T follicular helper cell (primary cell): ENCODE data around the gene KCNE3.

Experiments
- DNase-seq: peaks from one replicate; pipeline ENCODE4 v3.0.0-alpha.2; 2020; ENCODE audit warnings: low read depth
- total RNA-seq, 2 experiments: gene quantifications; one replicate each; lab custom pipeline; 2026; lab: John Stamatoyannopoulos, UW

The KCNE3 gene, protein sequence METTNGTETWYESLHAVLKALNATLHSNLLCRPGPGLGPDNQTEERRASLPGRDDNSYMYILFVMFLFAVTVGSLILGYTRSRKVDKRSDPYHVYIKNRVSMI
- total RNA-seq, result 0 reads per million in 2 experiments

DNA sequence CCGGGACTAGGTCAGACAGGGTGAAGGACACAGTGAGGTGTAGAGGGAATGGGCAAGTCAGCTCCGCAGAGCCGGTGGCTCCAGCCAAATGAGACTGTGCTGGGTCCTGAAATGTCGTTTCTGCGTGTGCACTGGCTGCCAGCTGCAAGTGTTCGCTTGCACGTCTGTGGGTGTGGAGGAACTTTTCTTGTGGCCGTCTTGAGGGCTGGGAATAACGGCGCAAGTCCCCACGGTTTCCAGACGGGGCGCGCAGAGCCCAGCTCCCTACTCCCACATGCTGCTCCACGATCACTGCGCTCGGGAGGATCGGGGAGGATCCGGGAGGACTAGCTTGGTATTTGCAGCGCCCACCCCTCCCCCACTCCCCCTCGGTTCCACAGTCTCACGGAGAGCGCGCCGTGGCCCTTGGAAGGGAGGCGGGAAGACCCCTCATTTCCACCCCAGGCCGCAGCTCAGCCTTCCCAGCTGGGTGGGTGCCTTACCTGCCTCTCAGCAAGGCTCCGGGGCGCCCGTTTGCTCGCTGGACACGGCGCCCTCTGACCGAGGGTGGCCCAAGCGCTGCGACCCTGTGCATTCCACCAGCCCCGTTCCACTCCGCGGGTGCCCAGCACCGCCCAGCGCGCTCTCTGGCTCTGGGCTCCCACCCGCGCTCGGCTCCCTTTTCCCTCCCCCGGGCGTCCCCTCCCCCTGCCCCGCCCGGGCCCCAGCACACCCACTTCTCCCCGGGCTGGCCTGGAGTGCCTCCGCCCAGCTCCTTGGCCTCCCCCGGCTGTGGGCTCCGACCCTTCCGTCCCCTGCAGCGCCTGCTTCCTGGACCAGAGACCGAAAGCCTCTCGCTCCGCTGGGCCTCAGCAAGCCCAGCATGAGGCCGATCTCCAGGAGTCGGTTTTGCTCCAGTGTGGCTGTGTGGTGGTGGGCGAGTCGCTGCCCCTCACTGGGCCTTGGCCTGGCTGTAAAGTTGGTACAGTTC lies at the start of gene KCNE3:
KCNE3 (minus strand) TSS at position 634 of the 970 bp plus-strand sequence. CDS start 9,986 bp downstream, outside the sequence.
- DNase-seq, result no peak

DNA sequence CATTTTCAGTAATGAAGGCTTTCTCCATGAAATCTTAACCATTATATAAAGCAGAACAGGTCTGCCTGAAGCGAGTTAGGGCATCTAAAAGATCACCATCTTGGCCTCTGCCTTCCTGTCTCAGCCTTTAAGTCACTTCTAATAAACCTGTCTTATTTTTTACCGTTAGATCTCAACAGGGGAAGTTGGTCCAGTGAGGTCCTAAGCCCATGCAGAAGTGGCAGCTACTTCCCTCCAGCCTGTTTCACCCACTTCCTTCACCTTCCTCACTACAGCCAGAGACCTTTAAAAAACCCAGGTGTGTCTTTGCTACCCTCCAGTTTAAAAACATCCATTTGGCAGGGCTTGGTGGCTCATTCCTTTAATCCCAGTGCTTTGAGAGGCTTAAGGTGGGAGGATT lies 40.2 kb upstream of the KCNE3 start:
- DNase-seq, result no peak

DNA sequence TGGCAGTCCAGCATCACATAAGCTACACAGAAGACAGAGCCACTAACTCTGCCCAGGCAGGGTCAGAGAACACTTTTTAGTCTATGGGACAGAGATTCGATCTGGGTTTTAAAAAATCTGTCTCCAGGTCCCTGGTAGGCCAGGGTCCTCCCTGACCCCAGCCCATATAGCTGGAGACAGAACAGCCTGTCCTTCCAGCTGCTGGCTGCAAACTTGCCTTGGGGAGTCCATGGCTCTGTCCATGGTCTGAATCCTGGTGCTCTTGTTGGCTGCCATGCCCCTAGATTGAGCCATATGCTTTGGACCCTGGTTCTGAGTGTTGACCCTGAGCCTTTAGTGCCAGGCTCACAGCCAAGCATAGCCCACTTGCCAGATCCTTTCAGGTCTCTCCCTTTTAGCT lies 39.5 kb upstream of the KCNE3 start:
- no peak for DNase-seq

DNA sequence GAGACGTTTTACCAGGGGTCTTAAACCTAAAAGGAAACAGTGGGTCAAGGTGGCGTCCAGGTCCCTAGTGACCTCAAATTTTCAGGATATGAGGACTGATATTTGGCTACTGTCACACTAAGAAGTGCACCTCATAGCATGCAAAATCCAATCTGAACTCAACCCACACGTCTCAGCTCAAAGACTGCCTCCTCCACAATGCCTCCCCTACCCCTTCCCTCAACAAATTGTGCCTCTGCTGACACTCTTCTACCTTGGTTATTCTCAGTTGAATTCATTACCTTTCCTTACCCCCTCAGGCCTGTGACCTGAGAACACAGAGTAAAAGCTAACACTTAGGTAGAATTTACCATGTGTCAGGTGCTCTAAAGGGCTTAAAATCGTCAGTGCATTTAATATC lies 38.6 kb upstream of the KCNE3 start:
- no peak for DNase-seq

DNA sequence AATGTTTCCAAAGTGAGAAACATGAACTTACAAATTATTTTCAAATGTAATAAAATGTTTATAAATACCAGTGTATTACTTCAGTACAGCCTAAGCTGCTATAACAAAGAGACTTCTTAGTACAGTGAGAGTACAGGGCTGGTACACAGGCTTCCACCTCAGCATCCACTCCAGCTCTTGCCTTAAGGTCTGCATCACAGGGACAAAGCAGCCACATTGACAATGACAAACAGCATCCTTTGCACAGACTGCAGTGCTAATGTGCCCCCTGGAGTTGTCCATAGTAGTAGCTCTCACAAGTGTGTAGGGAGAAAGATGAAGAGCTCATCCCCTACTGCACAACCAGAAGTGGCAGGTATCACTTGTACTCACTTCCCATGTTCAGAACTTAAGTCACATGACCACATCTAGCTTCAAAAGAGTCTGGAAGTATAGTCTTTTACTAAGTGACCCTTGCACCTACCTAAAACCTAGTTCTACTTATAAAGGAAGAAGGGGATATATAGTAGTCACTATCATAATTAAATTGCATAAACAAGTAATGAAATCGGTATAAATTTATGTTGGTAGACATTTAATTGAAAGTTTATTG lies 36.8 kb upstream of the KCNE3 start:
- DNase-seq, result no peak

DNA sequence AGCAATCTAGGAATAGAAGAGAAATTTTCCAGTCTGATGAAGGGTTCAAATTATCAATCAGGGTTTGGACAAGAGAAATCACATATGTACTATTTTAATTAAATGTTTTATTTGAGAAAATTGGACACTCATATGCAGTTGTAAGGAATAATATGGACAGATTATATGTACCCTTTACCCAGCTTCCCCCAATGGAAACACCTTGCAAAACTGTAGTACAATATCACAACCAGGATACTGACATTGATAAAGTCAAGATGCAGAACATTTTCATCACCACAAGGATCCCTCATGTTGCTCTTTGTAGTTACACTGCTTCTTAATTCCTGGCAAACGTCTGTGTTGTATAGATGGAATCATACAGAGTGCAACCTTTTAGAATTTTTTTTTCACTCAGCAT lies 27.6 kb upstream of the KCNE3 start:
- no peak for DNase-seq

DNA sequence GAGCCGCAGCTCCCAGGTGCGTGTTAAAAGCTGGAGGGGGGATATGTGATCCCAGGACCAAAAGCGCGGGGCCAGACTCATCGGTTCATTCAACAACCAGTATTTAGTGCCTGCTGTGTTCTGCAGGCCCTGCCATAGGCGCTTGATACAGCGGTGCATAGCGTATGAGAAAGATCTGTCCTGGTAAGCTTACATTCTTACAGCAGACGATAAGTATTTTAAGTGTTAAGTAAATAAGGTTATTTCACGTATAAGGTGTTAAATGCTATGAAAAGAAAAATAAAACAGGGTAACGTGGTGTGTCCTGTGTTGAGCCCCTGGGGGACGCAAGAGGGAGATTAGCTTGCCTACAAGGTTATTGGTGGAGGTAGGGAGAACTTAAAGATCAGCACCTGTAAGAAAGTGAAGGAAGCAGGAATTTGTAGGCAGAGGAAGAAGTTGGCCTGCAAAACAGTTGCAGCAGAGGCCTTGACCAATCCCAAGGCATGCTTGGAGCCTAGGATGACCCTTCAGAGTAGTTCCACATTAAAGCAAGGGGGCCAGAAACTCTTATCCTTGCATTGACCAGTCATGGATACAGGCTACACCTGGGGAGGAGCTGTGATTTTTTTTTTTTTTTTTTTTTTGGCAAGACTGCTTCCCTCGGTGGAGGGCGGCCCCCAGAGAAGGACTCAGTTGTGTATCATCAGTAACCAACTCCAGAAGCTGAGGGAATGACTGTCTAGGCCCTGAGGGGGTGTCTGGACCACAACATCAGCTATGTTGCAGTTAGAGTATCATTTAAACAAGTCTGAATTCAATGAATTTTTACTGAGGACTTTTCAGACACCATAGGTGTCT lies 26.7 kb upstream of the KCNE3 start:
- no peak for DNase-seq

DNA sequence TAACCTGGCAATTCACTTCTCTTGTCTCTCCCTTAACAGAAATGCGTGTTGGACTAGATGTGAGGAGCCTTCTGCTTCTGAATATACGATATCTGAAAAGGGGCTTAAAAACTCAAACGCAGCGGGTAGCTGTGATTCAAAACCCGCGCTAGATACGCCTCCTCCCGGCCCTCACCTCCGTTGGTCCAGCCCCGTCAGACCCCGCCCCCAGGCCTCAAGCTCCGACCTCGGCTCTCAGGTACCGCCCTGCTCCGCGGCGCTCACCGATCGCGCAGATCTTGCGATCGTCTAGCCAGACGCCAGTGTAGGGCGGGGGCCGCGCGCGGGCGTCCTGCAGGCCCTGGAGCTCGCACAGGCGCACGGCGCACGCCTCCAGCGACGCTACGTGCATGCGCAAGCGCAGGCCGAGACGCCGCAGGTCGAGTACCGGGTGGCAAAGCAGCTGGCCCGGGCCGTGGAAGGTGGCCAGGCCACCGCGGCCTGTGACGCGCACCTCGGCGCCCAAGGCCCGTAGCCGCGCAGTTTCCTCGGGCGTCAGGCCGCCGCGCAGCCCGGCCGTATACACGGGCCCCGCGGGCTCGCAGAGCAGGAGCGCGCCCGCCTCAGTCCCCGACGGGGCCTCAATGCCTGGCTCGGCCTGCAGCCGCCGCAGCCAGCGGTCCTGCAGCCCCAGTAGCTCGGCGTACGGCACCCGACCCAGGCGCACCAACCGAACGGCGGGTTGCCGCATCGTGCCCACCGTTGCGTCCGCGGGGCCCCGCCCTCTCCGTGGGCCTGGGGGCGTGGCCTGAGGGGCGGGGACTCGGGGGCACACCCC lies 25.8 kb upstream of the KCNE3 start, which contains the start of gene LIPT2:
LIPT2 (minus strand) TSS at position 751 of the 817 bp plus-strand sequence; CDS start at position 730, 21 bp downstream.
- peak; percentile 96 for DNase-seq

DNA sequence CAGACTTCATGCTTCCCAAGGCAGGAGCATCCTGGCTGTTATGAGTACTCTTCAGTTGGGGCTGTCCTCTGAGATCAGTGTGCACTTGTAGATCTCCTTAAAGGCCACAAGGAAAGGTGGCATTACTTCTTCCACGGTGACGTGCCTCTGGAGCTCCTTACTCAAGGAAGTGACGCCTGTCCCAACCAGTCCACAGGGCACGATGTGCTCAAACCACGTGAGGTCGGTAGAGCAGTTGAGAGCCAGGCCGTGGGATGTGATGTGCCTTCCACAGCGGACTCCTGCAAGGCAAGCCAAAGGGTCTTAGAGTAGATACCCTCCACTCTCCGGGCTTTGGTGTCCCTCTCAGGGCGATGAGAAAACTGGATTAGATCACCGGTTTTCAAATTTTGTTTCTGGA lies 24.7 kb upstream of the KCNE3 start:
- no peak for DNase-seq

DNA sequence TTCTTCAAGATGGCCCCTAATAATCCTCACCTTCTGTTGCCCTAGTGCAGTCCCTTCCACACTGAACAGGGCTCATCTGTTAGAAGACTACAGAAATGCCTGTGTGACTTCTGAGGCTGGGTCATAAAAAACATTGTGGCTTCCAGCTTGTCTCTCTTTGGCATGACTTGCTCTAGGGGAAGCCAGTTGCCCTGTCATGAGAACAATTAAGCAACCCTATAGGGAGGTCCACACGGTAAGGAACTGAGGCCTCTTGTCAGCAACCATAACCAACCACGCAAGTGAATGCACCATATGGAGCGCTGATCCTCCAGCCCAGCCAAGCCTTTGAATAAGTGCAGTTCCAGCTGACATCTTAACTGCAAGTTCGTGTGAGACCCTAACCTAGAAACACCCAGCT lies 23.6 kb upstream of the KCNE3 start:
- DNase-seq, result no peak

DNA sequence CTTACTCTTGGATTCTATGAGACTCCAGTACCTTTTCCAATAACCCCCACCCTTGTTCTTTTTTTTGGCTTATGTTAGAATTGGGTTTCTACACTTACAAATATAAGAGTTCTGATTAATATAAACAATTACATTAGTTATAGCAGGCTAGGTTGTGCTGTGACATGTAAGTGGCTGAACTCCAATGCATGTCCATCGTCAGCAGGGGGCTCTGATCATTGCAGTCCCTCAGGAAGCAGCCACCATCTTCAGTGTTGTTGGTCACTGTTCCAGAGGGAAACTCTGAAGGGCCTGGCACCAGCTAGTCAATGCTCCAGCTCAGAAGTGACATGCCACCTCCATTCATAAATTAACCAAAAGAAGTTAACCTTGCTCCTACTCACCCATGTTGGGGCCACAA lies 20.5 kb upstream of the KCNE3 start:
- no peak for DNase-seq

DNA sequence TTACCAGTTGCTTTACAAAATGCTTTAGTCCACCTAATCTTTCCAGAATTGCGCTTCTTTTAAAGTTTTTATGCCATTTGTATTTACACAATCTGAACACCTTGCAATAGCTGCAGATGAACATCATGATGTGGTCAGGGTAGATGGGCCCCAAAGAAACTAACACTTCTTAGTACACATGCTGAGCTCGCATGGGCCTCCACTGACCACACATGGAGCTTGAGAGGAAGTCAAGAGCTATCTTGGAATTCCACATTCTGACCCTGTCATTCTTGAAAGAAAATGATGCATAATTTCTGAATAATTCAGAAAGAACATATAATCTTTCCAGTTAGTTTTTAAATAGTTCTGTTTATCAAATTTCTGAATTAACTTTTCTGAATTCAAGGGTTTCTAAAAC lies 18.5 kb upstream of the KCNE3 start:
- no peak for DNase-seq

DNA sequence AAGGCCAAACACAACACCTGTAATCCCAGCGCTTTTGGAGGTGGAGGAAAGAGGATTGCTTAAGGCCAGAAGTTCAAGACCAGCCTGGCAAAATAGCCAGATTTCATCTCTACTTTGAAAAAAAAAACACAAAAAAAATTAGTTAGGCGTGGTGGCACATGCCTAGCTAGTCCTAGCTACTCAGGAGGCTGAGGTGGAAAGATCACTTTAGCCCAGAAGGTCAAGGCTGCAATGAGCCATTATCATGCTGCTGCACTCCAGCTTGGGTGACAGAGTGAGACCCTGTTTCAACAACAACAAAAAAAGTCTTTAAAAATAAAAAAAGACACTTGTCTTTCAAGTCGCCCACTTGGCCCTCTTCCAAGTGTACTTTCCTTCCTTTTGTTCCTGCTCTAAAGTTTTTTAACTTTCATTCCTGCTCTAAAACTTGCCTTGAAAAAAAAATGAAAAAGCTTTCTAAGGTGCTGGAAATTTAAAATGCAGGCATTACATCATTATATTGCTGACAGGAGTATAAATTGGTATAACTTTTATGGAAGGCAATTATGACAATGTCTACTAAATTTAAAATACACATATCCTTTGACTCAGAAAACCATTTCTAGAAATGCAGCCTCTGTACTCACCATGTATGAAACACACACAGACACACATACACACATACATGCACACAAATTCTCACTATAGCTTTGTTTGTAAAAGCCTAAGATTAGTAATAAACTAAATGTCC lies 13.5 kb upstream of the KCNE3 start:
- no peak for DNase-seq

DNA sequence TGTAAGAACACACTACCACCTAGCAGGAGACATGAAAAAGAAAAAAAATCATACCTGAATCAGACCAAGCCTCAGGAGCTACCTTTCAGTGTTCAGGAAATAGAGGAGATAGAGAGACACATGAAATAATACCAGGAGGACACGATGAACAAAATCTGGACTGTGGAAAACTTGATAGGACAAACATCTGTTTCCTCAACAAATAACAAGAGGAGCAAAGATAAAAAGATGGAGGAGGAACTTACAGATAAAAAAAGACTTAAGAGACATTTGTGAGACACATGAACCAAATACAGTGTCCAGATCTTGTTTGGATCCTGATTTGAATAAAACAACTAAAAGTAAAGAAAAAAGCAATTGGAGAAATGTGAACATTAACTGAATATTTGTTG lies 12.4 kb upstream of the KCNE3 start:
- DNase-seq, result no peak

DNA sequence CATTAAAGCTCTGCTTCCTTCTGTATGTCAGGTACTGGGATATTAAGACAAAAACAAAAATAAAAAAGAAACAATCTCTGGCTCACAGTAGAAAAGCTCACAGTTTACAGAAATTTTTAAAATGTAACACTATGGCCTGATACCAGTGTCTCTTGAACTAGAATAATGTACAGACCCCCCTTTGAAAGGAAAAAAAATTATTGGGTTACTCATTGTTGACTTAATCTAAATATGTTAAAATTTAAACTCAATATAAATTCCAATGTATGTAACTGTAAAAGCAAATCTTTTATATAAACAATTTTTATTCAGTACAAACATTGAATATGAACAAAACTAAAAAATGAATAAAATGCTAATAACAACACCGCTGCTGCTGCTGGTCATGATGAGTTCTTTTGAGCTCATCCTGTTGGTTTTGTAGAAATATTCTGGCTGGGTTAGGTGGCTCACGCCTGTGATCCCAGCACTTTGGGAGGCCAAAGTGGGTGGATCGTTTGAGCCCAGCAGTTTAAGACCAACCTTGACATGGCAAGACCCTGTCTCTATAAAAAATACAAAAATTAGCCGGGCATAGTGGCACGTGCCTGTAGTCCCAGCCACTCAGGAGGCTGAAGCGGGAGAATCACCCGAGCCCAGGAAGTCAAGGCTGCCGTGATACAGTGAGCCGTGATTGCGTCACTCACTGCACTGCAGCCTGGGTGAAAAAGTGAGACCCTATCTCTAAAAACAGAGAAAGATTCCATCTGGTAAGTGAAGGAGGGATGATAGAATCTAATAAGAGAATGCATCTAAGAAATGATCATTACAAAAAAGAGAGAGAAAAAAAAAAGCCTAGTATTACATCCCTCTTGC lies 11.8 kb upstream of the KCNE3 start:
- DNase-seq, result no peak

DNA sequence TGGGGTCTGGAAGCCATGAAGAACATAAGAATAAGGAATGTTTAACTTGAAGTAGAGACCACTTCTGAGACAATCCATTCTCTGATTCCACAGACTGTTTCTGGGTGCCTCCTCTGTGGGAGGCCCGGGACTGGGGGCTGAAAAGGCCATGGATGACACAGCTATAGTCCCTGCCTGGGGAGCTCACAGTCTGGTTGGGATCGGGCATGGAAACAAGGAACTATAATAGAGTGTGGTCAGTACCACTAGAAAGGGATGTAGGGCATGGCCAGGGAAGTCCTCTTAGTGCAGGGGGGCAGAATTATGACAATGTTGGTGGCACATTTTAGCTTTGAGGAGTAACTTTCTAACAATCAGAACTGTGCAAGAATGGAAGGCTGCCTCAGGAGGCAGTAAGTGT lies 9.2 kb upstream of the KCNE3 start:
- DNase-seq, result no peak

DNA sequence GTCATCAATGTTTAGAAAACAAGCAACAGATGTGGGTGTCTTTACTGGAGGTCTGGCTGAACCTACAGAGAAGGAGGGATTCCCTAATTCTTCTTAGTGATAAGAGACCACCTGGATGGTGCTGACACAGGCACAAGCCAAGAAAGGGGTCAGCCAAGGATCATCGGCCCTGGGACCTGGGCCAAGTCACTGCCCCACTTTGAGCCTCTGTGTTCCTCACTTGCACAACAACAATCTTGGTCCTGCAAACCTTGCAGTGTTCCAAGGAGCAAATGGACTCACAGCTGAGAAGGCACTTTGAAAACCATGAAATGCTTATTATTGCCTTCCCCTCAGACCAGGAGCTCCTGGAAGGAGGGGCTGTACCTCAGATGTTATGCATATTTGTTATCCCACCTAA lies 7.0 kb upstream of the KCNE3 start:
- DNase-seq, result no peak

DNA sequence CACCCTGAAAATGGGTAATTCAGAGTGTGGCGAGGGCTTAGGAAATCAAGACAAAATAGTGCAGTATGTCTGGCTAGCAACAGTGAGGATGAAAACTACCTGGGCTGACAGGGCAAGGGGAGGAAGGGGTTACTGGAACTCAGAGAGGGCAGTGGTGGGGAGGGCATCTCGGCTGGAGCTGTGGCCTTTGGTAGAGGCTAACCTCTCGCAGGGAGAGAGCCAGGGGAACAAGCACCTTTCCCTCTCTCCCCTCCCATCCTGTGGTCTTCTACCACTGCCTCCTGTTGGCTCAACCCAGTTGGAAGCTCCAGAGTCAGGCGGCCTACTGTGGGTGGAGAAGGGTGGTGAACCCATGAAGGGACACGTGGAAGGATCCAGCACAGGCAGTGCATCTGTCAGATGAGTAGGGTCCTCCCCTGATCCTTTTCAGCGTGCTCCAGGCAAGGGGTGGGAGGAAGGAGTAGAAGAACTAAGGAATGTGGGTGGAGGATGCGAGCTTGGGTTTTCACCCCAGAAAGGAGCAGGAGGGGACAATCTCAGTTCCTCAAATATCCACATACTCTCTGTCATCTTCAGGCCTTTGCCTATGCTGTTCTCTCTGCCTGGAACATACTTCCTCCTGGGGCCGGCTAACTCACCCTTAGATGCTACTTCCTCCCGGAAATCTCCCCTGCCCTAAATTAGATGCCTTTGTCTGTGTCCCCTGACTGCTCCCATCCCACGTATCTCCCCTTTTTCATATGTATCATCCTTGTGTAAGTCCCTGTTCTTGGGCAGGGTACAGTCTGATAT lies 6.2 kb upstream of the KCNE3 start:
- no peak for DNase-seq
